HG03280 (cell line): ENCODE data around the gene TM2D3.
"Not testable (repeated sequence)": the region's sequence is repeated elsewhere in the genome, so short reads cannot be mapped to it uniquely, and the experiment has no call there.

Source experiments
- ATAC-seq: cut with Tn5 transposase; IDR thresholded peaks from one replicate; pipeline ENCODE4 v1.9.1; 2021; ENCODE audit warnings: mild to moderate bottlenecking, moderate library complexity; ENCODE audit not compliant: unreplicated experiment

Gene TM2D3

GRCh38 chr15:101657968-101658784 lies 6.0 kb upstream of the TM2D3 start:
- no peak for ATAC-seq

GRCh38 chr15:101657171-101657570 lies 5.0 kb upstream of the TM2D3 start:
- ATAC-seq = no peak

DNA sequence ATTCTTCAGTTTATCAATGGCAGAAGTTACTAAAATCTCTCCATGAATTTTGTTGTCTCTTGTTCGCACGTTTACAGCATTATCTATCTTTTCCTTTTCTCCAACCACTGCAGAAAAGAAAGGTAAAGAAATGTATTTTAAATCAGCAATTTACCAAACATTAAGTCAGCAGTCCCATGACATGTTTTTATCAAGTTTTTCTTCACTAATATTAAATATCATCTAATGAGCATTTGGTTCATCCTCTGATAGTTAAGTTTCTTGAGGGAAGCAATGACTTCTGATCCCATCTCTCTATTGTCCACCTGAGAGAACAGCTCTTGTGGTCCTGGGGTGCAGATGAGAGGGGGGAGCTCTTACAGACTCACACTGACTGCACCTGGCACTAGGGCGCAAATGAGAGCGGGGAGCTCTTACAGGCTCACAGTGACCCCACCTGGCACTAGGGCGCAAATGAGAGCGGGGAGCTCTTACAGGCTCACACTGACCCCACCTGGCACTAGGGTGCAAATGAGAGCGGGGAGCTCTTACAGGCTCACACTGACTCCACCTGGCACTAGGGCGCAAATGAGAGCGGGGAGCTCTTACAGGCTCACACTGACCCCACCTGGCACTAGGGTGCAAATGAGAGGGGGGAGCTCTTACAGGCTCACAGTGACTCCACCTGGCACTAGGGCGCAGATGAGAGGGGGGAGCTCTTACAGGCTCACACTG lies 2.6 kb upstream of the TM2D3 start:
- ATAC-seq = not testable (repeated sequence)

- no peak for ATAC-seq
Observed at GRCh38 chr15:101654171-101654570, 2.0 kb upstream of the TM2D3 start.

- ATAC-seq = no peak
Observed at GRCh38 chr15:101652786-101653430, 727 bp upstream of the TM2D3 start.

DNA sequence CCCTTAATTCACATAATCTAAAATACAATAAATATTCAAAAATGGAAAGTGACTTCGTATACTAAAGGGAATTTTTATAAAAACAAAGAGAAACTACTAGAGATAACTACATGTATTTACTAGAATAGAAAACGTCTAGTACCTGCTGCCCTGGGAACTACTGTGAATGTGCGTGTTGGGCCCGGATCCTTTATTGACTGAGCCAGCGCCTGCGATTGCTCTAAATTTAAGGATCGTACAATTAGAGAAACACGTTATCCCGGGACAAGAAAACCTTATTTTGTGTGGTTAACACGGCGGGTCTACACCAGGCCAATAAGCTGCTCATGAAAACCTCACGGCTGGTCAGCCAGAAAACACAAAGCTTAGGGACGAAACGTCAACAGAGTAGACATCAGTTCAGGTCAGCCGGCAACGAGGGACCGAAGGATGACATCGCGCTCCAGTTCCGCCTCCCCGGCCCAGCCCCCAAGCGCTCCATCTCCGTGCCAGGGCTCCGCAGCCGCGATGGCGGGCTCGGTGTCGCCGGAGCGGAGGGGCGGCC lies 555 bp downstream of the TM2D3 start:
- peak; percentile 42 for ATAC-seq

DNA sequence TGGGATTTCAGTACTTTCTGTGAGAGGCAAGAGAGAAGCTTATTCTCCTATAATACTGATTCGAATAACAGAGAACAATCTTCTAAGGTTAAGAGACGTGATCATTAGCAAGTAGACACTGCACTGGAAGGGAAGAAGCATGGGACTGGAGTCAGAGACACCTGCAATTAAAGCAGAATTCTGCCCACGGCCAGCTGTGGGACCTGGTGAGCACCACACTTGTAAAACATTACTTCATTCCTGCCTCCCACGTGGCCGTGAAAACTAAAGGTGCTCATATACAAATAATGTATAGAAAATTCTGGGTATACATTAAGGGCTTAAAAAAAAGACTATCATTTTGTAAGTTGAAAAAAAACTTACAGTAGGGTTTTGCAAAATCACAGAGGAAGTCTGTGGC lies 2.0 kb downstream of the TM2D3 start:
- ATAC-seq = no peak

- no peak for ATAC-seq
Observed at GRCh38 chr15:101648356-101648755, 3.8 kb downstream of the TM2D3 start.

- no peak for ATAC-seq
Observed at GRCh38 chr15:101647251-101647650, 4.9 kb downstream of the TM2D3 start.

DNA sequence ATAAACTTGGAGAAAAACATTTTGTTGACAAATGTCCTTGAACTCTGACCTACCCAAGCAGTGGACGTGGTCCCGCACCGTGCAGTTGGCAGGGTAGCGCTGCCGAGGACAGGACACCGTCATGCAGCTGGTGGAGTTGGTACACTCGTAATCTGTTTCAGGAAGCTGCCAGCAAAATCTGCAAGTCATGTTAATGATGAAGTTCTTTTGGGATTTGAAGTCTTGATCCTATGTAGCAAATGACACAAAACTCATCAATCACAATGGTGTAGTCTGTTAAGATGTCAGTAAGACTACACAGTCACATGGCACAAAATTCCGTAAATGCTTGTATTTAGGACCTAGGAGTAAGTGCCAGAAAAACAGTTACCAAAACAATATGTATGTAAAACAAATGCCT lies 5.5 kb downstream of the TM2D3 start:
- no peak for ATAC-seq

DNA sequence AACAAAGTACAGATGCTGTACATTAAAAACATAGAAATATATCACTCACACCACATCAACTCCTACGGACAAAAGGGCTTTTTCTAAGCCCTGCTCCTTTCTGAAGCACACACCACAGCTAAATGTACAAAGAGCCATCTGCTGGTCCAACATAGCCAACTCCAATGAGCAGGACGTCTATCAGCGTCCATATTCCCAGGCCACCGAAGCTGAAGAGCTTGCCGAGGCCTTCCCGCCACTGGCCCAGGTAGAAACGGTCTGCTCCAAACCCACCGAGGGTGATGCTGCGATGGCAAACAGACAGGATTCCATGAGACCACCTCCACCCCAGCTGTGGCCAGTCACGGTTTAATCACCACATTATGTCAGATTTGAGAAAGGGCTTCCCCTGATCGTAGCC lies 9.8 kb downstream of the TM2D3 start:
- no peak for ATAC-seq

DNA sequence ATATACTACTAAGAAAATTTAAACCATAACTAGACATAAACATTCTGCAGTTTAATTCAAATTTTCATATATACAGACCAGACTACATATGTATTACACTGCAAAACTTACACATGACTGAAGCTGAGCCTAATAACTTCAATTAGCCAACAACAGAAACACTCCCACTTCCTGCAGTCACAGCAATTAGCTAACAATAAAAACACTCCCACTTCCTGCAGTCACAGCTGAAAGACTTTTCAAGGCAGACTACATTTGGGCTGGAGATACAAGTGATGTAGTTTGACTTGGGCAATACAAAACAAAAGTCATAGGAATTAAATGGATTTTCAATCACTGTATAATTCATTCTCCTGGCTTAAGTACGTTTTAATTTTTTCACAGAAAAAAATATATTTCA lies 10.3 kb downstream of the TM2D3 start:
- ATAC-seq = no peak

DNA sequence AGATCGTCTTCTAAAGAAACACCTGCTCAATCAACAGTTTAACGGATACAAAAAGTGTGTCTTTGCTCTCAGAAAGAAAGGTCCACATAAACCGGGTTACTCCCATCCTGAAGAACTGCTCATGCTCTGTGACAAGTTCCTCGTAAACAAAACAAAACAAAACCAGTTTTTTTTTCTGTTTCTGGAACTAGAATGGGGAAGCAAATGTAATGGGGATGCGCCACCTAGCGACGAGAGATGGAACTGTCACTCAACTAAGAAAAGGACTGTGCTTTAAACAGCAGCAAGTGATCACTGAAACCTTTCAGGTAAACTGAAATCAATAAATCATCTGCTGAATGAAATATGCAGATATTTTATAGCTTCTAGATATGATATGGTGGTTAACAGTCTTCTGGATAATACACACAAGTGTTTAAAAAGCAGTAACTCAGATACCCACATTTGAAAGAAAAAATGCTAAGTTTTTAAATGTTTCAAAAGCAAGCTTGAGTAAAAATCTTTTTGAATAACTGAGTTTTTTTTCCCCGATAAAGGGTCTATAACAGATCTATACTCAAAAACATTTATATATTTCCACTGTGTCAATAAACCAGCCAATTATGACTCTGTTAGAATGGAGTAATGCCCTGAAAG lies 10.9 kb downstream of the TM2D3 start:
- ATAC-seq = peak; percentile 64

DNA sequence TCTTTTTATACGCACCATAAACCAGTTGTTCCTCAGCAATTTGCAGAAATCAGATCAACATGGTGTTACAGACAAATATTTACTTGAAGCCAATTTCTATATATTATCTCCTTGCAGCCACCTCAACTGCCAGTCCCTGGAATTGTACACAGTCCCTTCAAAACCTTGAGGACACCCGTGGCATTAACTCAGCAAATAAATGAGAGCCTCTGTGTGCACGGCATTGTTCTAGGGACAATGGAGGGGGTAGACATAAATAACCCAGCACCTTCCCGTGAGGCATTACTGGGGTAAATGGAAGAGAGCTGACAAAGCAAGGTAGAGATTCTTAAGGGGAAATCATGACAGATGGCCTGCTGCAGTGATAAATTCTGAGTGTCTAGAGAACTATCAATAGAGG lies 12.5 kb downstream of the TM2D3 start:
- no peak for ATAC-seq

- no peak for ATAC-seq
Observed at GRCh38 chr15:101637919-101638318, 14.3 kb downstream of the TM2D3 start.

DNA sequence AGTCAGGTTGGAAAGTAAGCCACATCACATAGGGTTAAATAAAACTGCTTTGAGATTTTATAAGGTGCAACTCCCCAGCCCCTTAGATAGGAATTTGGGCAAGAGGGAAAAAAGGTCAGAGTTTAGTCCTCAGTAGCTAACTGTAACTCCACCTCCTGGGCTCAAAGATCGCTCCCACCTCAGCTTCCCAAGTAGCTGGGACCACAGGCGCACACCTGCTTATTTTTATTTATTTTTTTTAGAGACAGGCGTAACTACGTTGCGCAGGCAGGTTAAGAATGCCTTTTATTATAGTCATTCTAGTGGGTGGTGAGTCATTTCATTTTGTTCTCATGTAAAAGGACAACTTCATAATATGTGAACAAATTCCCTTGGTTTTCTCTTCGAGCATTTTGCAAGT lies 14.7 kb downstream of the TM2D3 start:
- no peak for ATAC-seq

DNA sequence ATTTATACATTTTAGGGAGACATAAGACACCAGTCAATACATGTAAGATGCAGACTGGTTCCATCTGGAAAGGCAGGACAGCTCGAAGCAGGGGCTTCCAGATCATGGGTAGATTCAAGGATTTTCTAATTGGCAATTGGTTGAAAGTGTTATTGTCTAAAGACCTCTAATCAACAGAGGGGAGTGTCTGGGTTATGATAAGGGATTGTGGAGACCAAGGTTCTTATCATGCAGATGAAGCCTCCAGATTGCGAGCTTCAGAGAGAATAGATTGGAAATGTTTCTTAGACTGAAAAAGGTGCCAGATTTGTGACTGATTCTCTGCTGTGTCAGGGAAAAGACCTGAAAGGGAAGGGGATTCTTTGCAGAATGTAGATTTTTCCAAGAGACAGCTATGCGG lies 15.1 kb downstream of the TM2D3 start:
- ATAC-seq = no peak

DNA sequence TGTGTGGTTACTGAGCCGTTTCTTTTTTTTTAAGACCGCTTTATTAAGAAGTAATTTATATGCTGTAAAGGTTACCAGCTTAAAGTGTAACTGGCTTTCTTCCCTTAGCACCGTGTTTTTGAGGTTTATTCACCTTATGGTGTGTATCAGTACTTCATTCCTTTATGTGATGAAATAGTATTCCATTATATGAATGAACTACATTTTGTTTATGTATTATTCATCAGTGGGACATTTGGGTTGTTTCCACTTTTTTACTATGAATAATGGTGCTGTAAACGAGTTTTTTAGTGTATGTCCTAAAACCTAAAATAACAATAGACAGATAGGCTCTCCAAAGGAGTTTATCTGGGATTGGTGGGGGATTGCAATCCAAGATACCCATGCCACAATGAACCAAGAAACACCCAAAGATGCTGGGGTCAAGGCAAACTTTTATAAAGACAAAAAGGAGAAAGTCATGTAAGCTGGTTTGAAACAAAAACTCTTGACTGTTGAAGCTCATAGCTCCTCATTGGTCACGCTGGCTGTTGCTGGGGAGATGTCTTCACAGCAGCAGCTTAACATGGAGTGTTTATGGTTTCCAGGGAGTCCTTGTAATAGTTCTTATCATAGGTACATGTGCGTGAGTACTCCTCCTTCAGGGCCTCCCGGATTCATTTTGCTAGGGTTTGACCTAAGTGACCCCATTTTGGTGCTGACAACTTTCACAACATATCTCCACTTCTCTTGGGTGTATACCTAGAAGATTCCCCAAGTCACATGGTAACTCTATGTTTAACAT lies 16.0 kb downstream of the TM2D3 start:
- ATAC-seq = no peak

GRCh38 chr15:101633356-101633755 lies 18.8 kb downstream of the TM2D3 start:
- ATAC-seq = no peak

- not testable (repeated sequence) for ATAC-seq
Observed at GRCh38 chr15:101626729-101627128, 25.5 kb downstream of the TM2D3 start.
